Tibial artery (tissue), 4 donors: Measurements from ENCODE around the gene COL5A3.

Source experiments
- DNase-seq, 2 donors: peaks; one replicate each; pipeline ENCODE4 v3.0.0-alpha.2; 2019
- H3K27ac ChIP-seq, 2 donors: fragments of 200-600 bp; sonication (generic) in 1 of 2; 1 replicate in 1 of 2; 2 replicates in 1 of 2; pipeline ENCODE4 v1.5.1; 2018 to 2019; ENCODE audit warnings: mild to moderate bottlenecking in 1 of 2
- H3K27me3 ChIP-seq, 2 donors: fragments of 200-600 bp; sonication (generic) in 1 of 2; one replicate each; pipeline versions ENCODE4 v1.5.1 to v1.6.0; 2016 to 2019
- H3K36me3 ChIP-seq, 3 donors: fragments of 200-600 bp; sonication (generic) in 2 of 3; one replicate each; pipeline ENCODE4 v1.5.1; 2016 to 2019; ENCODE audit warnings: mild to moderate bottlenecking in 2 of 3
- H3K4me1 ChIP-seq, 4 donors: fragments of 200-600 bp; sonication (generic) in 2 of 4; 1 replicate in 3 of 4; 2 replicates in 1 of 4; pipeline ENCODE4 v1.5.1; 2016 to 2019
- H3K4me3 ChIP-seq, 2 donors: fragments of 200-600 bp; sonication (generic) in 1 of 2; 1 replicate in 1 of 2; 2 replicates in 1 of 2; pipeline ENCODE4 v1.5.1; 2018 to 2019; ENCODE audit warnings: mild to moderate bottlenecking in 2 of 2
- H3K9me3 ChIP-seq, 3 donors: fragments of 200-600 bp; sonication (generic) in 1 of 3; one replicate each; pipeline ENCODE4 v1.5.1; 2016 to 2019
- CTCF ChIP-seq, 2 experiments: fragments of 200-600 bp in 1 of 2; fragments of 450-650 bp in 1 of 2; IDR thresholded peaks; one replicate each; pipeline ENCODE4 v1.5.1; 2017 to 2019; ENCODE audit warnings: antibody characterized with exemption in 2 of 2, mild to moderate bottlenecking in 1 of 2, moderate library complexity in 1 of 2
- intact Hi-C: fragments of 100-400 bp; cut with DNase I; formaldehyde crosslinking; loops from one replicate; pipeline ENCODE4 v1.15.0; 2023; ENCODE audit warnings: low total_unique reads

Gene COL5A3

GRCh38 chr19:10043286-10043927, 33.1 kb upstream of the COL5A3 start:
- Histone ChIP-seq H3K4me1 (no peaks in the 10 kb centered on the region), H3K36me3 (no peaks in the 10 kb centered on the region), H3K27me3 (peaks cover 0 to 45% of the 10 kb centered on the region in 2 donors), H3K9me3 (peaks cover 13 to 56% (median 52%) of the 10 kb centered on the region in 3 donors), H3K27ac (no peak overlapping the region), H3K4me3 (no peak overlapping the region)
- intact Hi-C loops, result no loop called here
- no peak for DNase-seq
- TF ChIP-seq CTCF (IDR thresholded peaks at IDR 0.05), result no peak

GRCh38 chr19:10037809-10038208, 27.5 kb upstream of the COL5A3 start:
- H3K27ac ChIP-seq, result no peak overlapping the region

GRCh38 chr19:10037367-10037766, 27.1 kb upstream of the COL5A3 start:
- H3K36me3 ChIP-seq, result no peaks in the 10 kb centered on the region
- intact Hi-C loops, result no loop called here
- no peak overlapping the region for H3K4me3 ChIP-seq
- H3K9me3 ChIP-seq, result peaks cover 0 to 19% (median 15%) of the 10 kb centered on the region in 3 donors
- H3K27me3 ChIP-seq, result peaks cover 0 to 55% of the 10 kb centered on the region in 2 donors
- no peak for DNase-seq
- no peaks in the 10 kb centered on the region for H3K4me1 ChIP-seq
- no peak for TF ChIP-seq CTCF (IDR thresholded peaks at IDR 0.05)
- H3K27ac ChIP-seq, result no peak overlapping the region

More at GRCh38 chr19:10037809-10038208, 27.5 kb upstream of the COL5A3 start:
- Histone ChIP-seq H3K4me1 (no peaks in the 10 kb centered on the region), H3K9me3 (peaks cover 0 to 24% (median 19%) of the 10 kb centered on the region in 3 donors), H3K27me3 (peaks cover 0 to 50% of the 10 kb centered on the region in 2 donors), H3K36me3 (no peaks in the 10 kb centered on the region), H3K4me3 (no peak overlapping the region)
- intact Hi-C loops, result no loop called here
- no peak for DNase-seq
- no peak for TF ChIP-seq CTCF (IDR thresholded peaks at IDR 0.05)

- no peak for TF ChIP-seq CTCF (IDR thresholded peaks at IDR 0.05)
- Histone ChIP-seq H3K27ac (no peak overlapping the region), H3K9me3 (peaks cover 0 to 12% (median 8%) of the 10 kb centered on the region in 3 donors), H3K36me3 (no peaks in the 10 kb centered on the region), H3K4me3 (no peak overlapping the region), H3K27me3 (peaks cover 0 to 61% of the 10 kb centered on the region in 2 donors), H3K4me1 (no peaks in the 10 kb centered on the region)
- intact Hi-C loops, result no loop called here
- DNase-seq, result no peak
Measured at GRCh38 chr19:10036601-10037071, 26.3 kb upstream of the COL5A3 start.

- no peak for DNase-seq
- TF ChIP-seq CTCF (IDR thresholded peaks at IDR 0.05), result no peak
- Histone ChIP-seq H3K27me3 (peaks cover 0 to 58% of the 10 kb centered on the region in 2 donors), H3K36me3 (no peaks in the 10 kb centered on the region), H3K9me3 (no peaks in the 10 kb centered on the region), H3K27ac (no peak overlapping the region), H3K4me1 (no peaks in the 10 kb centered on the region), H3K4me3 (no peak overlapping the region)
- intact Hi-C loops, result no loop called here
Measured at GRCh38 chr19:10033614-10034013, 23.3 kb upstream of the COL5A3 start.
